Liver (tissue), 9 donors: ENCODE measurements around the gene RAB11A. TPM values are rescaled to one million over a fixed set of nuclear protein-coding genes. Genes with fewer than 3 reads are reported as not detected.

Source experiments
- DNase-seq: peaks from one replicate; pipeline ENCODE4 v3.0.0-alpha.2; 2017; ENCODE audit warnings: low spot score
- H3K27ac ChIP-seq, 2 donors: one replicate each; pipeline ENCODE4 v1.7.0; 2013; ENCODE audit warnings: inconsistent platforms in 2 of 2, low read length in 2 of 2, control low read depth in 1 of 2, low read depth in 1 of 2, mild to moderate bottlenecking in 1 of 2
- H3K27me3 ChIP-seq, 4 donors: one replicate each; pipeline versions ENCODE4 v1.6.1 to v1.7.0; 2013; ENCODE audit warnings: low read length in 3 of 4, inconsistent platforms in 1 of 4, mild to moderate bottlenecking in 1 of 4, moderate library complexity in 1 of 4; ENCODE audit not compliant: control insufficient read depth in 4 of 4, insufficient read depth in 4 of 4
- H3K36me3 ChIP-seq, 4 donors: one replicate each; pipeline versions ENCODE4 v1.6.1 to v1.7.0; 2013; ENCODE audit warnings: low read length in 3 of 4, mild to moderate bottlenecking in 3 of 4, low read depth in 1 of 4, moderate library complexity in 1 of 4; ENCODE audit not compliant: control insufficient read depth in 4 of 4, insufficient read depth in 3 of 4
- H3K4me1 ChIP-seq, 4 donors: one replicate each; pipeline versions ENCODE4 v1.6.1 to v1.7.0; 2013; ENCODE audit warnings: low read length in 3 of 4, mild to moderate bottlenecking in 3 of 4, moderate library complexity in 1 of 4; ENCODE audit not compliant: control insufficient read depth in 4 of 4, insufficient read depth in 4 of 4
- H3K4me3 ChIP-seq, 3 donors: one replicate each; pipeline versions ENCODE4 v1.6.1 to v1.7.0; 2013; ENCODE audit warnings: low read length in 3 of 3, control low read depth in 1 of 3, low read depth in 1 of 3, mild to moderate bottlenecking in 1 of 3
- H3K9ac ChIP-seq, 2 donors: one replicate each; pipeline ENCODE4 v1.7.0; 2013; ENCODE audit warnings: low read length in 2 of 2, mild to moderate bottlenecking in 2 of 2, moderate library complexity in 2 of 2, control low read depth in 1 of 2, low read depth in 1 of 2
- H3K9me3 ChIP-seq, 4 donors: one replicate each; pipeline versions ENCODE4 v1.6.1 to v1.7.0; 2013; ENCODE audit warnings: low read length in 3 of 4; ENCODE audit not compliant: control insufficient read depth in 4 of 4
- ATF3 ChIP-seq: IDR thresholded peaks from 2 replicates; pipeline ENCODE4 v1.6.1; 2016; ENCODE audit warnings: antibody characterized with exemption
- FOXA2 ChIP-seq: IDR thresholded peaks from 2 replicates; pipeline ENCODE4 v1.6.1; 2016; ENCODE audit warnings: antibody characterized with exemption
- GABPA ChIP-seq, 2 donors: IDR thresholded peaks in 1 of 2; conservative IDR thresholded peaks in 1 of 2; 2 replicates each; pipeline ENCODE4 v1.6.1; 2016; ENCODE audit warnings: antibody characterized with exemption in 2 of 2, mild to moderate bottlenecking in 1 of 2, moderate library complexity in 1 of 2
- HNF4A ChIP-seq, 2 donors: conservative IDR thresholded peaks; 2 replicates each; pipeline ENCODE4 v1.6.1; 2016; ENCODE audit warnings: antibody characterized with exemption in 2 of 2, mild to moderate bottlenecking in 2 of 2
- HNF4G ChIP-seq: IDR thresholded peaks from 2 replicates; pipeline ENCODE4 v1.6.1; 2016; ENCODE audit warnings: antibody characterized with exemption
- MAX ChIP-seq: IDR thresholded peaks from 2 replicates; pipeline ENCODE4 v1.6.1; 2016; ENCODE audit warnings: antibody characterized with exemption
- RAD21 ChIP-seq, 2 donors: IDR thresholded peaks; 2 replicates each; pipeline ENCODE4 v1.6.1; 2016; ENCODE audit warnings: antibody characterized with exemption in 2 of 2, mild to moderate bottlenecking in 2 of 2
- SP1 ChIP-seq: IDR thresholded peaks from 2 replicates; pipeline ENCODE4 v1.6.1; 2018; ENCODE audit warnings: antibody characterized with exemption, mild to moderate bottlenecking
- ZBTB33 ChIP-seq: IDR thresholded peaks from 2 replicates; pipeline ENCODE4 v1.6.1; 2016; ENCODE audit warnings: antibody characterized with exemption
- WGBS: extraction: QIAGEN DNeasy Blood & Tissue Kit; methylation state at CpG from one replicate; pipeline ENCODE4 v1.1.7; 2013; 5-methylcytosine and 5-hydroxymethylcytosine counted together
- polyA plus RNA-seq, 2 donors: library from polyadenylated mRNA; stranded (reverse) in 1 of 2; unstranded in 1 of 2; fragments of 200-250 nt in 1 of 2; fragments of >200 nt in 1 of 2; fragmentation: Nextera tagmentation in 1 of 2; extraction: Ambion mirVana in 1 of 2; gene quantifications; one replicate each; pipeline versions ENCODE4 v1.2.1 to v1.2.3, GENCODE V29; 2013 to 2015
- total RNA-seq, 2 donors: library from RNA; depleted of rRNA; stranded (reverse); fragments of >200 nt; gene quantifications; one replicate each; pipeline ENCODE4 v1.2.3, GENCODE V29; 2014
- TF ChIP-seq, protein P1 (sequence below): fragments of 150-350 bp; IDR thresholded peaks from 2 replicates; pipeline ENCODE4 v1.5.1; 2017; ENCODE audit warnings: improper control_type of control experiment, low read depth, low read length; ENCODE audit not compliant: missing input control
- TF ChIP-seq, protein P2 (sequence below): IDR thresholded peaks from 2 replicates; pipeline ENCODE4 v1.6.1; 2016; ENCODE audit warnings: antibody characterized with exemption, mild to moderate bottlenecking
- donor health status: healthy.
- donor health status: healthy.
- donor health status: healthy.
- donor health status: healthy.
- donor health status: healthy.

RAB11A gene
- total and polyA plus RNA-seq, 4 donors = 40.6 to 100 (median 81.7) TPM

DNA sequence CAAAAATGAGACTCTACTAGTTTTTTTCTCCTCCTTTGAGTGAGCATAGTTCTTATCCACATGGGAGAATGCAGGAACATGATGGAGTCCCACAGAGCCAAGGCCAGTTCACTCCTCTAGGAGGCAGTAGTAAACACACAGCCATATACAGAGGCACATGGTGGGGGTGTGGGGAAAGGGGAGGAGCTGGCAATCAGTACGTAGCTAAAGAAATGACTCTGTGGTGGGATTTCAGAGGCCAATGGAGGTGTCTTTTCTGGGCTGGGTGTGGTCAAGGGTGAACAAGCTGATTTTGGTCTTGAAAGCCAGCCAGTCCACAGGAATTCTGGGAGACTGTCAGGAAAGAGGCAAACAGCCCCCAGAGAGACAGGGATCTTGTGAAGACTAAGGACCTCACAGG lies 6.6 kb upstream of the RAB11A start:
- Histone ChIP-seq H3K27me3 (no peaks in the 10 kb centered on the region), H3K27ac (no peak overlapping the region), H3K9me3 (no peaks in the 10 kb centered on the region), H3K4me1 (no peaks in the 10 kb centered on the region), H3K4me3 (no peak overlapping the region), H3K36me3 (no peaks in the 10 kb centered on the region), H3K9ac (no peak overlapping the region)
- peak; percentile 42 for DNase-seq
- TF ChIP-seq, protein P1, sequence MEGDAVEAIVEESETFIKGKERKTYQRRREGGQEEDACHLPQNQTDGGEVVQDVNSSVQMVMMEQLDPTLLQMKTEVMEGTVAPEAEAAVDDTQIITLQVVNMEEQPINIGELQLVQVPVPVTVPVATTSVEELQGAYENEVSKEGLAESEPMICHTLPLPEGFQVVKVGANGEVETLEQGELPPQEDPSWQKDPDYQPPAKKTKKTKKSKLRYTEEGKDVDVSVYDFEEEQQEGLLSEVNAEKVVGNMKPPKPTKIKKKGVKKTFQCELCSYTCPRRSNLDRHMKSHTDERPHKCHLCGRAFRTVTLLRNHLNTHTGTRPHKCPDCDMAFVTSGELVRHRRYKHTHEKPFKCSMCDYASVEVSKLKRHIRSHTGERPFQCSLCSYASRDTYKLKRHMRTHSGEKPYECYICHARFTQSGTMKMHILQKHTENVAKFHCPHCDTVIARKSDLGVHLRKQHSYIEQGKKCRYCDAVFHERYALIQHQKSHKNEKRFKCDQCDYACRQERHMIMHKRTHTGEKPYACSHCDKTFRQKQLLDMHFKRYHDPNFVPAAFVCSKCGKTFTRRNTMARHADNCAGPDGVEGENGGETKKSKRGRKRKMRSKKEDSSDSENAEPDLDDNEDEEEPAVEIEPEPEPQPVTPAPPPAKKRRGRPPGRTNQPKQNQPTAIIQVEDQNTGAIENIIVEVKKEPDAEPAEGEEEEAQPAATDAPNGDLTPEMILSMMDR = peak; percentile 23
- TF ChIP-seq RAD21 (IDR thresholded peaks at IDR 0.05) (peak in 1 of 2 donors; percentile 58), ATF3 (no peak)
- WGBS = 36% methylated on average over 1 of the region's 1 CpG

- no peaks in the 10 kb centered on the region for H3K9me3 ChIP-seq
- H3K9ac ChIP-seq = no peak overlapping the region
- no peaks in the 10 kb centered on the region for H3K27me3 ChIP-seq
- TF ChIP-seq, protein P1 = no peak
- TF ChIP-seq ZBTB33 (no peak), MAX (no peak), GABPA (IDR thresholded peaks at IDR 0.05 in 1 of 2, conservative IDR thresholded peaks at IDR 0.05 in 1 of 2) (no peak), SP1 (no peak), HNF4G (no peak), HNF4A (conservative IDR thresholded peaks at IDR 0.05) (no peak), FOXA2 (no peak)
- TF ChIP-seq, protein P2, sequence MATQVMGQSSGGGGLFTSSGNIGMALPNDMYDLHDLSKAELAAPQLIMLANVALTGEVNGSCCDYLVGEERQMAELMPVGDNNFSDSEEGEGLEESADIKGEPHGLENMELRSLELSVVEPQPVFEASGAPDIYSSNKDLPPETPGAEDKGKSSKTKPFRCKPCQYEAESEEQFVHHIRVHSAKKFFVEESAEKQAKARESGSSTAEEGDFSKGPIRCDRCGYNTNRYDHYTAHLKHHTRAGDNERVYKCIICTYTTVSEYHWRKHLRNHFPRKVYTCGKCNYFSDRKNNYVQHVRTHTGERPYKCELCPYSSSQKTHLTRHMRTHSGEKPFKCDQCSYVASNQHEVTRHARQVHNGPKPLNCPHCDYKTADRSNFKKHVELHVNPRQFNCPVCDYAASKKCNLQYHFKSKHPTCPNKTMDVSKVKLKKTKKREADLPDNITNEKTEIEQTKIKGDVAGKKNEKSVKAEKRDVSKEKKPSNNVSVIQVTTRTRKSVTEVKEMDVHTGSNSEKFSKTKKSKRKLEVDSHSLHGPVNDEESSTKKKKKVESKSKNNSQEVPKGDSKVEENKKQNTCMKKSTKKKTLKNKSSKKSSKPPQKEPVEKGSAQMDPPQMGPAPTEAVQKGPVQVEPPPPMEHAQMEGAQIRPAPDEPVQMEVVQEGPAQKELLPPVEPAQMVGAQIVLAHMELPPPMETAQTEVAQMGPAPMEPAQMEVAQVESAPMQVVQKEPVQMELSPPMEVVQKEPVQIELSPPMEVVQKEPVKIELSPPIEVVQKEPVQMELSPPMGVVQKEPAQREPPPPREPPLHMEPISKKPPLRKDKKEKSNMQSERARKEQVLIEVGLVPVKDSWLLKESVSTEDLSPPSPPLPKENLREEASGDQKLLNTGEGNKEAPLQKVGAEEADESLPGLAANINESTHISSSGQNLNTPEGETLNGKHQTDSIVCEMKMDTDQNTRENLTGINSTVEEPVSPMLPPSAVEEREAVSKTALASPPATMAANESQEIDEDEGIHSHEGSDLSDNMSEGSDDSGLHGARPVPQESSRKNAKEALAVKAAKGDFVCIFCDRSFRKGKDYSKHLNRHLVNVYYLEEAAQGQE = no peak
- no peaks in the 10 kb centered on the region for H3K4me1 ChIP-seq
- no peak overlapping the region for H3K4me3 ChIP-seq
- WGBS = 95% methylated on average over 6 of the region's 6 CpGs
- DNase-seq = no peak
- no peaks in the 10 kb centered on the region for H3K36me3 ChIP-seq
- no peak overlapping the region for H3K27ac ChIP-seq
Measured at GRCh38 chr15:65863106-65863505, 6.2 kb upstream of the RAB11A start.
